ENCODE data around the gene UBE2U. TPM values are rescaled to one million over a fixed set of nuclear protein-coding genes. Genes with fewer than 3 reads are reported as not detected.

UBE2U gene
- total RNA-seq, 1 donor from 2014 or later = not detected

DNA sequence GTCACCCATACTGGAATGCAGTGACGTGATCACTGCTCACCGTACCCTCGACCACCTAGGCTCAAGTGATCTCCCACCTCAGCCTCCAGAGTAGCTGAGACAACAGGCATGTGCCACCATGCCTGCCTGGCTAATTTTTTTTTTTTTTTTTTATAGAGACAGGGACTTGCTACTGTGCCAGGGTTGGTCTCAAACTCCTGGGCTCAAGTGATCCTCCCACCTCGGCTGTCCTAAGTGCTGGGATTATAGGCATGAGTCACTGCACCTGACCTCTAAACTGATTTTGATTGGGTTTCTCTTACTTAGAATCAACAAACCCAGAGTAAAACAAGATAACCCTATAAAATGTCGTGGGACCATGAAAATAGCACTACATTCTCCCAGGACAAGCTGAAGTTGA is 112.0 kb downstream of the UBE2U start:
- TF ChIP-seq, protein P1, sequence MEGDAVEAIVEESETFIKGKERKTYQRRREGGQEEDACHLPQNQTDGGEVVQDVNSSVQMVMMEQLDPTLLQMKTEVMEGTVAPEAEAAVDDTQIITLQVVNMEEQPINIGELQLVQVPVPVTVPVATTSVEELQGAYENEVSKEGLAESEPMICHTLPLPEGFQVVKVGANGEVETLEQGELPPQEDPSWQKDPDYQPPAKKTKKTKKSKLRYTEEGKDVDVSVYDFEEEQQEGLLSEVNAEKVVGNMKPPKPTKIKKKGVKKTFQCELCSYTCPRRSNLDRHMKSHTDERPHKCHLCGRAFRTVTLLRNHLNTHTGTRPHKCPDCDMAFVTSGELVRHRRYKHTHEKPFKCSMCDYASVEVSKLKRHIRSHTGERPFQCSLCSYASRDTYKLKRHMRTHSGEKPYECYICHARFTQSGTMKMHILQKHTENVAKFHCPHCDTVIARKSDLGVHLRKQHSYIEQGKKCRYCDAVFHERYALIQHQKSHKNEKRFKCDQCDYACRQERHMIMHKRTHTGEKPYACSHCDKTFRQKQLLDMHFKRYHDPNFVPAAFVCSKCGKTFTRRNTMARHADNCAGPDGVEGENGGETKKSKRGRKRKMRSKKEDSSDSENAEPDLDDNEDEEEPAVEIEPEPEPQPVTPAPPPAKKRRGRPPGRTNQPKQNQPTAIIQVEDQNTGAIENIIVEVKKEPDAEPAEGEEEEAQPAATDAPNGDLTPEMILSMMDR (IDR thresholded peaks at IDR 0.05) = no peak
- intact Hi-C loops (cut with DNase I) = no loop called here

More for the DNA sequence above, 112.0 kb downstream of the UBE2U start:
- Histone ChIP-seq H3K4me1 (no peaks in the 10 kb centered on the region), H3K27me3 (no peaks in the 10 kb centered on the region), H3K27ac (no peak overlapping the region), H3K9me3 (no peaks in the 10 kb centered on the region), H3K36me3 (no peaks in the 10 kb centered on the region), H3K4me3 (no peak overlapping the region)
- DNase-seq (ENCODE audit: low spot score in 2 of 2) = no peak

All from ascending aorta (tissue), 2 donors.